ENCODE results near the gene AZGP1. TPM values are rescaled to one million over a fixed set of nuclear protein-coding genes. Genes with fewer than 3 reads are reported as not detected.
A peak's percentile ranks its signal among the peaks of the same experiment; 100 is the strongest.

AZGP1 gene
- total and polyA plus RNA-seq, 2 of the 13 experiments (the other 11 are each of a cell fraction or from before 2014, with no cell fraction given) = 93.8 to 229 TPM

- TF ChIP-seq TARDBP (CRISPR knock-in tag; IDR thresholded peaks at IDR 0.05) = peak; percentile 99
- TF ChIP-seq NR2F1 (CRISPR knock-in tag; IDR thresholded peaks at IDR 0.05) = peak; percentile 76 to 94
- peak; percentile 33; the same call in 1 of the 2 replicates for TF ChIP-seq ZNF614 (CRISPR knock-in tag; IDR thresholded peaks at IDR 0.05; ENCODE audit: borderline replicate concordance)
- TF ChIP-seq NR2C2 (CRISPR knock-in tag; IDR thresholded peaks at IDR 0.05; ENCODE audit: borderline replicate concordance) = peak; percentile 84
- peak; percentile 94 for TF ChIP-seq MED13 (CRISPR knock-in tag; IDR thresholded peaks at IDR 0.05)
- TF ChIP-seq ZFP41 (CRISPR knock-in tag; IDR thresholded peaks at IDR 0.05; ENCODE audit: borderline replicate concordance) = no peak
- no peak for TF ChIP-seq ZNF841 (CRISPR knock-in tag; IDR thresholded peaks at IDR 0.05; ENCODE audit: borderline replicate concordance)
- no peak for TF ChIP-seq DR1 (CRISPR knock-in tag; IDR thresholded peaks at IDR 0.05)
- TF ChIP-seq, protein P1, sequence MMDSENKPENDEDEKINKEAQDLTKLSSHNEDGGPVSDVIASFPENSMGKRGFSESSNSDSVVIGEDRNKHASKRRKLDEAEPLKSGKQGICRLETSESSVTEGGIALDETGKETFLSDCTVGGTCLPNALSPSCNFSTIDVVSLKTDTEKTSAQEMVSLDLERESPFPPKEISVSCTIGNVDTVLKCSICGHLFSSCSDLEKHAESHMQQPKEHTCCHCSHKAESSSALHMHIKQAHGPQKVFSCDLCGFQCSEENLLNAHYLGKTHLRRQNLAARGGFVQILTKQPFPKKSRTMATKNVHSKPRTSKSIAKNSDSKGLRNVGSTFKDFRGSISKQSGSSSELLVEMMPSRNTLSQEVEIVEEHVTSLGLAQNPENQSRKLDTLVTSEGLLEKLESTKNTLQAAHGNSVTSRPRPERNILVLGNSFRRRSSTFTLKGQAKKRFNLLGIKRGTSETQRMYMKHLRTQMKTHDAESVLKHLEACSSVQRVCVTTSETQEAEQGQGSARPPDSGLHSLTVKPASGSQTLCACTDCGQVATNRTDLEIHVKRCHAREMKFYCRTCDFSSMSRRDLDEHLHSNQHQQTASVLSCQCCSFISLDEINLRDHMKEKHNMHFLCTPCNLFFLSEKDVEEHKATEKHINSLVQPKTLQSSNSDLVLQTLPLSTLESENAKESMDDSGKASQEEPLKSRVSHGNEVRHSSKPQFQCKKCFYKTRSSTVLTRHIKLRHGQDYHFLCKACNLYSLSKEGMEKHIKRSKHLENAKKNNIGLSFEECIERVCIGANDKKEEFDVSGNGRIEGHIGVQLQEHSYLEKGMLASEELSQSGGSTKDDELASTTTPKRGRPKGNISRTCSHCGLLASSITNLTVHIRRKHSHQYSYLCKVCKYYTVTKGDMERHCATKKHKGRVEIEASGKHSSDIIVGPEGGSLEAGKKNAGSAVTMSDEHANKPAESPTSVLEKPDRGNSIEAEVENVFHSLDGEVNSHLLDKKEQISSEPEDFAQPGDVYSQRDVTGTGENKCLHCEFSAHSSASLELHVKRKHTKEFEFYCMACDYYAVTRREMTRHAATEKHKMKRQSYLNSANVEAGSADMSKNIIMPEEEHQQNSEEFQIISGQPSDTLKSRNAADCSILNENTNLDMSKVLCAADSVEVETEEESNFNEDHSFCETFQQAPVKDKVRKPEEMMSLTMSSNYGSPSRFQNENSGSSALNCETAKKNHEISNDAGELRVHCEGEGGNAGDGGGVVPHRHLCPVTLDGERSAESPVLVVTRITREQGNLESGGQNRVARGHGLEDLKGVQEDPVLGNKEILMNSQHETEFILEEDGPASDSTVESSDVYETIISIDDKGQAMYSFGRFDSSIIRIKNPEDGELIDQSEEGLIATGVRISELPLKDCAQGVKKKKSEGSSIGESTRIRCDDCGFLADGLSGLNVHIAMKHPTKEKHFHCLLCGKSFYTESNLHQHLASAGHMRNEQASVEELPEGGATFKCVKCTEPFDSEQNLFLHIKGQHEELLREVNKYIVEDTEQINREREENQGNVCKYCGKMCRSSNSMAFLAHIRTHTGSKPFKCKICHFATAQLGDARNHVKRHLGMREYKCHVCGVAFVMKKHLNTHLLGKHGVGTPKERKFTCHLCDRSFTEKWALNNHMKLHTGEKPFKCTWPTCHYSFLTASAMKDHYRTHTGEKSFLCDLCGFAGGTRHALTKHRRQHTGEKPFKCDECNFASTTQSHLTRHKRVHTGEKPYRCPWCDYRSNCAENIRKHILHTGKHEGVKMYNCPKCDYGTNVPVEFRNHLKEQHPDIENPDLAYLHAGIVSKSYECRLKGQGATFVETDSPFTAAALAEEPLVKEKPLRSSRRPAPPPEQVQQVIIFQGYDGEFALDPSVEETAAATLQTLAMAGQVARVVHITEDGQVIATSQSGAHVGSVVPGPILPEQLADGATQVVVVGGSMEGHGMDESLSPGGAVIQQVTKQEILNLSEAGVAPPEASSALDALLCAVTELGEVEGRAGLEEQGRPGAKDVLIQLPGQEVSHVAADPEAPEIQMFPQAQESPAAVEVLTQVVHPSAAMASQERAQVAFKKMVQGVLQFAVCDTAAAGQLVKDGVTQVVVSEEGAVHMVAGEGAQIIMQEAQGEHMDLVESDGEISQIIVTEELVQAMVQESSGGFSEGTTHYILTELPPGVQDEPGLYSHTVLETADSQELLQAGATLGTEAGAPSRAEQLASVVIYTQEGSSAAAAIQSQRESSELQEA (CRISPR knock-in tag; IDR thresholded peaks at IDR 0.05; ENCODE audit: not compliant biosample characterization) = no peak
- peak; percentile 91 for TF ChIP-seq NCOA1 (CRISPR knock-in tag; IDR thresholded peaks at IDR 0.05)
- TF ChIP-seq, protein P2, sequence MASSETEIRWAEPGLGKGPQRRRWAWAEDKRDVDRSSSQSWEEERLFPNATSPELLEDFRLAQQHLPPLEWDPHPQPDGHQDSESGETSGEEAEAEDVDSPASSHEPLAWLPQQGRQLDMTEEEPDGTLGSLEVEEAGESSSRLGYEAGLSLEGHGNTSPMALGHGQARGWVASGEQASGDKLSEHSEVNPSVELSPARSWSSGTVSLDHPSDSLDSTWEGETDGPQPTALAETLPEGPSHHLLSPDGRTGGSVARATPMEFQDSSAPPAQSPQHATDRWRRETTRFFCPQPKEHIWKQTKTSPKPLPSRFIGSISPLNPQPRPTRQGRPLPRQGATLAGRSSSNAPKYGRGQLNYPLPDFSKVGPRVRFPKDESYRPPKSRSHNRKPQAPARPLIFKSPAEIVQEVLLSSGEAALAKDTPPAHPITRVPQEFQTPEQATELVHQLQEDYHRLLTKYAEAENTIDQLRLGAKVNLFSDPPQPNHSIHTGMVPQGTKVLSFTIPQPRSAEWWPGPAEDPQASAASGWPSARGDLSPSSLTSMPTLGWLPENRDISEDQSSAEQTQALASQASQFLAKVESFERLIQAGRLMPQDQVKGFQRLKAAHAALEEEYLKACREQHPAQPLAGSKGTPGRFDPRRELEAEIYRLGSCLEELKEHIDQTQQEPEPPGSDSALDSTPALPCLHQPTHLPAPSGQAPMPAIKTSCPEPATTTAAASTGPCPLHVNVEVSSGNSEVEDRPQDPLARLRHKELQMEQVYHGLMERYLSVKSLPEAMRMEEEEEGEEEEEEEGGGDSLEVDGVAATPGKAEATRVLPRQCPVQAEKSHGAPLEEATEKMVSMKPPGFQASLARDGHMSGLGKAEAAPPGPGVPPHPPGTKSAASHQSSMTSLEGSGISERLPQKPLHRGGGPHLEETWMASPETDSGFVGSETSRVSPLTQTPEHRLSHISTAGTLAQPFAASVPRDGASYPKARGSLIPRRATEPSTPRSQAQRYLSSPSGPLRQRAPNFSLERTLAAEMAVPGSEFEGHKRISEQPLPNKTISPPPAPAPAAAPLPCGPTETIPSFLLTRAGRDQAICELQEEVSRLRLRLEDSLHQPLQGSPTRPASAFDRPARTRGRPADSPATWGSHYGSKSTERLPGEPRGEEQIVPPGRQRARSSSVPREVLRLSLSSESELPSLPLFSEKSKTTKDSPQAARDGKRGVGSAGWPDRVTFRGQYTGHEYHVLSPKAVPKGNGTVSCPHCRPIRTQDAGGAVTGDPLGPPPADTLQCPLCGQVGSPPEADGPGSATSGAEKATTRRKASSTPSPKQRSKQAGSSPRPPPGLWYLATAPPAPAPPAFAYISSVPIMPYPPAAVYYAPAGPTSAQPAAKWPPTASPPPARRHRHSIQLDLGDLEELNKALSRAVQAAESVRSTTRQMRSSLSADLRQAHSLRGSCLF (CRISPR knock-in tag; IDR thresholded peaks at IDR 0.05; ENCODE audit: borderline replicate concordance) = no peak
- TF ChIP-seq ZNF709 (CRISPR knock-in tag; IDR thresholded peaks at IDR 0.05) = peak; percentile 73; the same call in 1 of the 2 replicates
- peak; percentile 97 for TF ChIP-seq FOXK2 (IDR thresholded peaks at IDR 0.05)
- 0 out of 2 replicates have a peak, but pooled peaks have one; percentile 58 for TF ChIP-seq NAIF1 (CRISPR knock-in tag; IDR thresholded peaks at IDR 0.05; ENCODE audit: borderline replicate concordance)
- no peak for TF ChIP-seq SMARCE1 (IDR thresholded peaks at IDR 0.05; ENCODE audit: borderline replicate concordance)
Observed at GRCh38 chr7:100003711-100004661, 28.2 kb upstream of the AZGP1 start (continued).

Data from HepG2 (cell line).